Right renal cortex interstitium (tissue), 3 donors: Measurements from ENCODE around the gene SMIM29. TPM values are rescaled to one million over a fixed set of nuclear protein-coding genes. Genes with fewer than 3 reads are reported as not detected.

Experiments
- DNase-seq, 3 donors: peaks; one replicate each; pipeline ENCODE4 v3.0.0-alpha.2; 2013; ENCODE audit warnings: low read depth in 3 of 3, low spot score in 2 of 3
- polyA plus RNA-seq, 3 donors: library from polyadenylated mRNA; unstranded; fragments of 120-200 nt; gene quantifications; one replicate each; pipeline ENCODE4 v1.2.1, GENCODE V29; 2013; ENCODE audit not compliant: insufficient read length in 3 of 3

SMIM29 gene
- polyA plus RNA-seq, 3 donors, result 12.4 to 14.1 (median 13.3) TPM

DNA sequence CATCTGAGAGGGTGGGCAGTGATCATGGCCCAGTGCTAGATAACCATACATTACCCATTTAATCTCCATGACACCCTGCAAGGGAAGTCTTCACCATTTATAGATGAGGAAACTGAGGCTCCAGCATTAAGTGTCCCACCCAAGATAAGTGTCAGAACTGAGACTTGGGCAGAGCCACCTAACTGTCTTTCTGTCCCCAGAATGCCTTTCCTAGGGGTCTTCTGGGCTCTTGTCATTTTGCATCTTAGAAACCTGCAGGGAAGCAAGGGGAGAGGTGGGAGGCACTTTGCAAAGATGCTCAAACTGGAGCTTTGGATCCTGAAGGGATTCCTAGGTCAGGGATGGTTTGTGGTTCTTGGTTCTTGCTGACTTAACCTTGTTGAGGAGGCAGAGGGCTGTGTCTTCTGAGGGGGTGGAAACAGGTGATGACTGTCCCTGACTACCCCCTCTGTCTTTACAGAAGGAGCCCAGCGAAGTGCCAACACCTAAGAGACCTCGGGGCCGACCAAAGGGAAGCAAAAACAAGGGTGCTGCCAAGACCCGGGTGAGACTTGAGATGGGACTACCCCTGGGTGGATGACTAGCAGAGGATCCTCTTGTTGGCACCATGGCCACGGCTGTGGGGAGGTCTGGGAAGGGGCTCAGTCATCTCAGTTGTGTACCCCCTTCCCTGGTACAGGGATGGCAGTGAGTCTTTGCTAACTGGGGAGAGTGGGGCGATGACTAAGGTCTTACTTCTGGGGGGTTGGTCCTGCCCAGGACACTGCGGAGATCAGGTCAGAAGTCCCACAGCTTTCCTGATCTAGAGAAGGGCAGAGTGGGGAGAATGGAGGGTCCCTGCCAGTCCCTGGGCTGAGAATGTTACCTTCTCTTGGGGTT lies 6.3 kb downstream of the SMIM29 start:
- DNase-seq, result no peak

GRCh38 chr6:34241351-34242215 lies 7.2 kb downstream of the SMIM29 start:
- DNase-seq, result no peak

DNA sequence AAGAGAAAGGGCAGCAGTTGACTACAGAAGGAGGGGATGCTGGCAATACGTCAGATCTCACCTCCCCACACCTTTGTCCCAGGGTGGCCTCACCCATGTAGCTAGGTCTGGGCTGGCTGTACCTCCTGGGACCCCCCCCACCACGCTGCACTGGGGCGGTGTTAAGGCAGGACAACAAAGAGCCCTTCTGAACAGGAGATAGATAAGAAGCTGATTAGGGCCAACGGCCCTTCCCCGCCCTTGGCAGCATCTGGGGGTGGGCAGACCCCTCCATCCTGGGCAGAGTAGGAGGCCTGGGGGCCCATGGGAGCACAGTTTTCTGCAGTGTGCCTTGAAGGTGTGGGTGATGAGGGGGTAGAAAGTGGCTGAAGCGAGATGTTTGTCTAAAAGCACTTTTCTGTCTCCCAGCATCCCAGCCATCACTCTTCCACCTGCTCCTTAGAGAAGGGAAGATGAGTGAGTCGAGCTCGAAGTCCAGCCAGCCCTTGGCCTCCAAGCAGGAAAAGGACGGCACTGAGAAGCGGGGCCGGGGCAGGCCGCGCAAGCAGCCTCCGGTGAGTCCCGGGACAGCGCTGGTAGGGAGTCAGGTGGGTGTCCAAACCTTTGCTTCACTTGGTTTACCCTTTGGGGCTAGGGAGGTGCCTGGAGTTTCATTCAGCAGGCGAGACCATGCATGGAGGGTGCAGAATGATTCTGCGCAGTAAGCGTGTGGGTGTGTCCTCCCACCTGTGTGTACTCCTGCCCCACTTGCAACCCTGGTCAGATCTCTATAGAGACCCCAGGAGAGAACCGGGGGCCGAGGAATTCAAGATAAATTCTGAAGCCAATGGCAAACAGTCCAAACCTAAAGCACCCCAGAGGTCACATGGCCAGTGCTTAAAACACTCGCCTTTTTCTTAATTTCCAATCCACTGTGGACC lies 8.2 kb downstream of the SMIM29 start:
- DNase-seq, result no peak

GRCh38 chr6:34239893-34240292 lies 8.9 kb downstream of the SMIM29 start:
- no peak for DNase-seq

DNA sequence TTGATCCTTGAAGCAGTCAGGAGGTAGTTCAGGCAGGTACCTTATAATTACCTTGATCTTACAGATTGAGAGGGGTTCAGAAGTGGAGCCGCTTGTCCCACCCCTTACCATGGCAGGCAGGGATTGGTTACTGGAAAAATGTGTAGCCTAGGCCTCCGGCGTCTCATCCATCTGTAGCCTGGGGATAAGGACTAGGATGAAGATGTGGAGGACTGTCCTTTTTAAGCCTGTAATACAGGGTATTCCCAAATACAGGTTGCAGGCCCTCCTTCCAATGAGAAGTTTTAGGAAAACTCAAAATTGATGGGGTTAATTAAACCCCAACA lies 9.3 kb downstream of the SMIM29 start:
- DNase-seq, result no peak

DNA sequence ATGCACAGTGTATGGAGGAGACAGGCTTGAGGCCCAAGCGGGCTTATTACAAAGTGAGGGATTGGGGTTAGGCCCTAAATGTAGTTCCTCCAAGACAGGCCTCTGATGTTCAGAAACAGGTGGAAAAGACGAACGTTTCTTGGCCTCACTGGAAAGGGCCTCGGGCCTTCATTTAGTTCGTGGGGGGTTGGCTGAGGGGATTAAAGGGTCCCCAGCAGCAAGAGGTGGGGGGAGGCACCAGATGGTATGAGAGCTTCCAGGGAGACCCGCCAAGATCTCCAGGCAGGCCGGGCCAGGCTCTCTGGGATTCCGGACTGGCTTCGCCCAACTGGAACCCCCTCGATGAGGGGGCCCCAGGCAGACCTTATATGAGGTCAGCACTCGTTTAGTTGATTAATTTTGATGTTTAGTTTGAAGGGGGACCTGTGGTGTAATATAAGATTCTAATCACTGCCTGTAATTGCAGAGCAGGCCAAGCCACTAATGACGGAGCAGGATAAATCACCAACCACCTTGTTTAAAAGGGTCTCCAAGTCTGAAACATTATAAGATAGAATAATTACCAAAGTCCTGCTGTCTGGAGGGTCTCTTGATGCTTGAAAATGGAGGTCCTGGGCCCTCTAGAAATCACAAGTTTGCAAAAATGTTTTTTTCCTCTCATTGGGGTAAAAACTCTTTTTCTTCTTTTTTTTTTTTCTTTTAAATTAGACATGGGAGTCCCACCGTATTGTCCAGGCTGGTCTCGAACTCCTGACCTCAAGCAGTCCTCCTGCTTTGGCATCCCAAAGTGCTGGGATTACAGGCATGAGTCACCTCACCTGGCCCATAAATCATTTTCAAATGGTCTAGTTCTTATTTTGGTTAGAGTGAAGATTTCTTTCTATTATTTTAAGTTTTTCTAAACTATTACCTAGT lies 10.0 kb downstream of the SMIM29 start:
- no peak for DNase-seq

GRCh38 chr6:34237722-34238584 lies 10.9 kb downstream of the SMIM29 start:
- no peak for DNase-seq

GRCh38 chr6:34237316-34237721 lies 11.5 kb downstream of the SMIM29 start:
- no peak for DNase-seq

- DNase-seq, result peak in 1 of 3 donors; percentile 69
These were observed 12.1 kb downstream of the SMIM29 start, which contains the start of gene HMGA1 for GRCh38 chr6:34236443-34237315. Gene HMGA1 (plus strand): TSS chr6:34236873. CDS start chr6:34240781, 3,908 bp downstream.

DNA sequence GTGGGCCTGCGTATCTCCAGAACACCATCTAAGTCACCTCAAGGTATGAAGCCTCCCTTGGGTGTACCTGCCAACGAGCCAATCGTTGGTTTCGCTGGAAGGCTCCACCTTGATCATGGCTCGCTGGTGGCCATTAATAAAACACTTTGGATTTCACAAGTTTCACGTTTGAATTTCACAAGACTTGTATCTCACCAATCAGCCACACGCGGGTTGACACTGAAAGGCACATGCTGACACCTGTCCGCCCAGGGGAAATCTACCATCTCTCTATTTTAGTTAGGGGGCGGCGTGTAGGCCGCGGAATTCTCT lies 12.7 kb downstream of the SMIM29 start:
- DNase-seq, result no peak

- DNase-seq, result peak in 1 of 3 donors; percentile 40
These were observed 13.3 kb downstream of the SMIM29 start for GRCh38 chr6:34235307-34236130.

- no peak for DNase-seq
These were observed 14.0 kb downstream of the SMIM29 start for GRCh38 chr6:34234667-34235306.

- no peak for DNase-seq
These were observed 14.9 kb downstream of the SMIM29 start for GRCh38 chr6:34233867-34234266.

GRCh38 chr6:34232901-34233300 lies 15.9 kb downstream of the SMIM29 start:
- no peak for DNase-seq

DNA sequence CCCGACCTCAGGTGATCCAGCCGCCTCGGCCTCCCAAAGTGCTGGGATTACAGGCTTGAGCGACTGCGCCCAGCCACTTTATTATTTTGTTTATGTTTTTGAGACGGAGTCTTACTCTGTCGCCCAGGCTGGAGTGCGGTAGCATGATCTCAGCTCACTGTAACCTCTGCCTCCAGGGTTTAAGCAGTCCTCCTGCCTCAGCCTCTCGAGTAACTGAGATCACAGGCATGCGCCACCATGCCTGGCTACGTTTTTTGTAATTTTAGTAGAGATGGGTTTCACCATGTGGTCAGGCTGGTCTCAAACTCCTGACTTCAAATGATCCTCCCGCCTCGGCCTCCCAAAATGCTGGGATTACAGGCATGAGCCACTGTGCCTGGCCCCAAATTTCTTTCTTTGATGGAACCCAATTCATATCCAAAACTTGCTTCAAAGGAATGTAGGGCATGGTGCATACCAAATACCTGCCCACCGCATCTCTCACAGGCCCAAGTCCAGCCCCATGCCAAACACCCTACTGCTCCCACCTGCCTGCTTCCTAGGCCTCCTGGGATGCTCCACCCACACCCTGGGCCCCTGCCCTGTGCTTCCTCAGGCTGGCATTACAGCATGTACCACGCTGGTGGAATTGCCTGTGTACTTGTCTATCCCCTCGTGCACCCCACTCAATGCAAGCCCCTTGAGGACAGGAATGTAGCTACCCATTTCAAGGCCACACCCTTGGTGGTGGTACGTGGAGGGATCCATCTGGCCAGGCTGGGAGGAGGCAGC lies 17.1 kb downstream of the SMIM29 start:
- DNase-seq, result no peak
